D341Med (cell line): Measurements from ENCODE around the gene ATIC.

Experiments used
- DNase-seq: peaks from one replicate; pipeline ENCODE4 v3.0.0; 2012; ENCODE audit warnings: low spot score

Gene ATIC

DNA sequence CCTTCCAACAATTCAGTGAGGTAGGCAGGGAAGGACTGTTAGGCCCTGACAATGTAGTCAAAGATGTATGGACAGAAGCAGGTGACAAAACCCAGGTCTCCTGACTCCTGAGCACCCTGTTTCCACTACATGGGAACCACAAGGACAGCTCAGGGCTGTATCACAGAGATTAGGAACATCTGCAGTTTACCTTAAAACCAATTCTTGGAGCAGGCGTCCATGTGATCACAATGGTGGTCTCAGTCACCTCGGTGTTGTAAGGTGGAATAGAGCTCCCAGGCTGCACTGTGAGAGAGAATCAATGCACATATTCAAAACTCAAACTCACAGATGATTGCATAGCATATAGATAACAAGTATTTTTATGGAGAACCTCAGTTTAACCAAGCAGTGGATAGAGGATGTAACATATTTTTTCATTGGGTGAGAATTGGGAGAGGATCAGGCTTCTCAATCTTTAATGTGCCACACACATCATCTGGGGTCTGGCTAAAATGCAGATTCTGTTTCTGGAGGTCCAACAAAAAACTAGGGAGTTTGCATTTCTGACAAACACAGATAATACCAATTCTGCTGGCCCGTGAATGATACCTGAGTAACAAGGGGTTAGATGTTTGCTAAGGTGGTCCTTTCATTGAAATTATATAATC lies 87.3 kb downstream of the ATIC start:
- no peak for DNase-seq
